ENCODE measurements around the gene ANXA8L1. TPM values are rescaled to one million over a fixed set of nuclear protein-coding genes. Genes with fewer than 3 reads are reported as not detected.
"Not testable (repeated sequence)": the region's sequence is repeated elsewhere in the genome, so short reads cannot be mapped to it uniquely, and the experiment has no call there.

Gene ANXA8L1
- total and polyA plus RNA-seq, 9 of the 15 experiments (the other 6 are each of a cell fraction or from before 2014, with no cell fraction given), result not detected

DNA sequence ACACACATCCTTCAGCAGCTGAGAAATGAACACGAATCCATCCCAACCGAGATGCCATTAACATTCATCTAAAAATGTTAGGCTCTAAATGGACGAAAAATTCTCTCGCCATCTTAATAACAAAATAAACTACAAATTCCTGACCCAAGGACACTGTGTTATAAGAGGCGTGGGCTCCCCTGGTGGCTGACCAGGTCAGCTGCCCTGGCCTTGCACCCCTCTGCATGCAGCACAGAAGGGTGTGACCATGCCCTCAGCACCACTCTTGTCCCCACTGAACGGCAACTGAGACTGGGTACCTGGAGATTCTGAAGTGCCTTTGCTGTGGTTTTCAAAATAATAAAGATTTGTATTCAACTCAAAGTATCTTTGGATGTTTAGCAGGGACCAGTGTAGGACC is 15.8 kb downstream of the ANXA8L1 start:
- DNase-seq (ENCODE audit: extremely low read depth in 1 of 4, low spot score in 3 of 4); CTCF ChIA-PET (ENCODE audit: low intra/inter-chr PET ratio); H4K20me1 ChIP-seq (replicated peaks; ENCODE audit: control insufficient read depth, insufficient read depth, low read length); H3K79me2 ChIP-seq (ENCODE audit: control insufficient read depth, insufficient read depth, low read length); H3K9ac ChIP-seq (ENCODE audit: insufficient read depth in 1 of 2, low read depth in 2 of 2, low read length in 2 of 2); H3K9me1 ChIP-seq (ENCODE audit: control insufficient read depth, insufficient read depth, low read length); H3K4me1 ChIP-seq (replicated peaks in 1 of 2; ENCODE audit: control insufficient read depth in 2 of 2, insufficient read depth in 2 of 2, low read length in 2 of 2); H3K27me3 ChIP-seq (ENCODE audit: control insufficient read depth in 2 of 2, insufficient read depth in 2 of 2, low read length in 2 of 2); H3K4me2 ChIP-seq (ENCODE audit: insufficient read depth, low read length); POLR2A ChIA-PET; H2AFZ ChIP-seq (ENCODE audit: low read depth, low read length); H3K27ac ChIP-seq (ENCODE audit: extremely low read depth, low read depth, low read length); H3K4me3 ChIP-seq; intact Hi-C loops (cut with micrococcal nuclease); FAIRE-seq; H3K9me3 ChIP-seq (replicated peaks; ENCODE audit: control insufficient read depth, insufficient read depth, low read depth, low read length); BruUV-seq (replicated peaks); H3K36me3 ChIP-seq (ENCODE audit: control insufficient read depth, insufficient read depth, low read length): not testable (repeated sequence)
- in situ Hi-C loops (cut with MboI), result loop anchor here (5.0 kb wide), 1 partner anchor 1076 kb away; no protein-coding TSS in a partner anchor
- ATAC-seq, result peak; percentile 75
- 0% methylated on average over 2 of the region's 6 CpGs for WGBS (ENCODE audit: insufficient coverage, low coverage, missing lambda C conversion rate)

DNA sequence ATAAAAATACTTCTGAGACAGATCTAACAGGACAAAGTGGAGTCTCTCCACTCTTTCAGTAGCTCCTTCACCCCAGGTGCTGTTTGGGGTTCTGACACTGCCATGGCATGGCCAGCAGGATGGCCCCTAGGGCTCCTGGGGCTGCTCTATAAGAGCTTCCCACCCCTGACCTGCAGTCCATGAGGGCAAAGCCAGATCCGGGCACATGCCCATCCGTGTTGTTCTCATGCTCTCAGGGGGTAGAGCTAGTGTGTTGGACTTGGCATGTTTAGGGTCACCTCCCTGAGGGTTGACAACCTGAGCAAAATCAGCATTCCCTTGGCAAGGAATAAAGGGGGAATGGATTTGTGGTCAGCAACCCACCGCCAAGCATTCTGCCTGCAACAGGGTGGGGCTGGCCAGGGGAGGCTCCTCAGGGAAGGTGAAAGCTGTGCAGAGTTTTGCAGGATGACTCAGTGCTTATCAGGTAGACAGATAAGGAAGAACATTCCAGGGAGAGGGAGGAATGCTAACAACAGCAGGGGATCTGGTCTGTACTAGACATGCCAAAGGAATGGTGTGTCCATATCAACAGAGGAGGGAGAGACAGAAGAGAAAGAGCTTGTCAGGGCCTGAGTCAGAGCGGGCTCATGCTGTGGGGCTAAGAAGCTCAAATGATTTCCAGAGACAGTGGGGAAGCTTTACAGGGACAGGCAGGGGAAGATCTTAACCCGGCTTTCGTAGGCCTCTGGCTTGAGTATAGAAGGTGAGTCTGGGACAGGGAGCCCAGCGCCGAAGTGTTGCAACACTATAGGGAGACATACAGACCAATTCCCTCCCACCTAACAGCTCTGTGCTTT is 21.1 kb downstream of the ANXA8L1 start:
- H3K4me3 ChIP-seq; H3K27me3 ChIP-seq (ENCODE audit: control insufficient read depth in 2 of 2, insufficient read depth in 2 of 2, low read length in 2 of 2); H3K27ac ChIP-seq (ENCODE audit: extremely low read depth, low read depth, low read length); H3K9me3 ChIP-seq (replicated peaks; ENCODE audit: control insufficient read depth, insufficient read depth, low read depth, low read length); BruUV-seq (replicated peaks); POLR2A ChIA-PET; H3K9me1 ChIP-seq (ENCODE audit: control insufficient read depth, insufficient read depth, low read length); H3K4me2 ChIP-seq (ENCODE audit: insufficient read depth, low read length); H3K36me3 ChIP-seq (ENCODE audit: control insufficient read depth, insufficient read depth, low read length); FAIRE-seq; CTCF ChIA-PET (ENCODE audit: low intra/inter-chr PET ratio); H2AFZ ChIP-seq (ENCODE audit: low read depth, low read length); ATAC-seq; in situ Hi-C loops (cut with MboI); intact Hi-C loops (cut with micrococcal nuclease); H4K20me1 ChIP-seq (replicated peaks; ENCODE audit: control insufficient read depth, insufficient read depth, low read length); H3K79me2 ChIP-seq (ENCODE audit: control insufficient read depth, insufficient read depth, low read length); H3K9ac ChIP-seq (ENCODE audit: insufficient read depth in 1 of 2, low read depth in 2 of 2, low read length in 2 of 2); H3K4me1 ChIP-seq (replicated peaks in 1 of 2; ENCODE audit: control insufficient read depth in 2 of 2, insufficient read depth in 2 of 2, low read length in 2 of 2): not testable (repeated sequence)
- DNase-seq (ENCODE audit: extremely low read depth in 1 of 4, low spot score in 3 of 4), result peak in 1 of 4 experiments; percentile 4
- WGBS (ENCODE audit: insufficient coverage, low coverage, missing lambda C conversion rate), result 21% methylated on average over 8 of the region's 8 CpGs
- TF ChIP-seq FOSL1 (tag; conservative IDR thresholded peaks at IDR 0.05), result 0 out of 2 replicates have a peak, but pooled peaks have one; percentile 30

DNA sequence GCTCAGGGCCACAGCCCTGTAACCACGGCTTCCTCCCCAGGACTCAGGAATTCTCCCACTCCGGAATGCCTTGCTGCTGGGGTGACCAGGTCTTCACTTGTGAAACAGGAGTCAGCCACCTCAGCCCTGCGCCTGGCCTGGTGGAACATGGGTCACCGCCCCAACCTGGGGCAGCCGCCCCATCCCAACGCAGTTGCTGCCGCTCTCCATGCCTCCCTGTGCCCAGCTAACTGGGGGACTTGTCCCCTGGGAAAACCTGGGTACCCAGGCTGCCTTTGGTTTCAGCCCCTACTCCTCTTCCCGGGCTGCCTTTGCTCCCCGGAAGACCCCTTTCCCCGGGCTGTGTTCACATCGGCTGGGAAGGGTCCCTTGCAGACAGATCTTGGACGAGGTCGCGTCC is 22.2 kb downstream of the ANXA8L1 start:
- CTCF ChIA-PET (ENCODE audit: low intra/inter-chr PET ratio); H3K36me3 ChIP-seq (ENCODE audit: control insufficient read depth, insufficient read depth, low read length); H3K4me1 ChIP-seq (replicated peaks in 1 of 2; ENCODE audit: control insufficient read depth in 2 of 2, insufficient read depth in 2 of 2, low read length in 2 of 2); H3K4me3 ChIP-seq; FAIRE-seq; DNase-seq (ENCODE audit: extremely low read depth in 1 of 4, low spot score in 3 of 4); H3K9me3 ChIP-seq (replicated peaks; ENCODE audit: control insufficient read depth, insufficient read depth, low read depth, low read length); intact Hi-C loops (cut with micrococcal nuclease); H3K27ac ChIP-seq (ENCODE audit: extremely low read depth, low read depth, low read length); H3K79me2 ChIP-seq (ENCODE audit: control insufficient read depth, insufficient read depth, low read length); H3K9ac ChIP-seq (ENCODE audit: insufficient read depth in 1 of 2, low read depth in 2 of 2, low read length in 2 of 2); H3K4me2 ChIP-seq (ENCODE audit: insufficient read depth, low read length); H3K9me1 ChIP-seq (ENCODE audit: control insufficient read depth, insufficient read depth, low read length); BruUV-seq (replicated peaks); H3K27me3 ChIP-seq (ENCODE audit: control insufficient read depth in 2 of 2, insufficient read depth in 2 of 2, low read length in 2 of 2); POLR2A ChIA-PET; H4K20me1 ChIP-seq (replicated peaks; ENCODE audit: control insufficient read depth, insufficient read depth, low read length); in situ Hi-C loops (cut with MboI); H2AFZ ChIP-seq (ENCODE audit: low read depth, low read length): not testable (repeated sequence)
- 18% methylated on average over 12 of the region's 14 CpGs for WGBS (ENCODE audit: insufficient coverage, low coverage, missing lambda C conversion rate)
- peak; percentile 31; the same call in 2 of the 3 replicates for ATAC-seq

Data from K562 (cell line).